ENCODE measurements around the gene SEMA3B.
"Not testable (repeated sequence)": the region's sequence is repeated elsewhere in the genome, so short reads cannot be mapped to it uniquely, and the experiment has no call there.

SEMA3B gene

DNA sequence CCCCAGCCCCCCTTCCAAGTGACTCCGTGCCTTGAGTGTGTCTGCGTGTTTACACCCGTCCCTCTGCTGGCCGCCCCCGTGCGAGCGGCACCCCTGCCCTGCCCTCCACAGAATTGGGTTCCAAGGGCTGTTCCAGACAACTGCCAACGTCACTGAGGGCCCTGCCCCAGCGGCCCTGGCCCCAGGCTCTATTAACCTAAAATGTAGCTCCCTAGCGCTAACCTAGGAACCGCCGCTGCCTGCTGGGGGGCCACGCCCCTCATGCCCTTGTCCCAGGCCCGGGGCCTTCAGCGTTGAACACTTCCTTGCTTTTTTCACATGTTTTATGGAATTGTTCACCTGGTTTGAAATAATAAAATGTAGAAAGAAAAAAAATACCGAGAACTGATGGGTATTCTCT lies 10.0 kb upstream of the SEMA3B start:
- DNase-seq (ENCODE audit: low read depth): no peak

DNA sequence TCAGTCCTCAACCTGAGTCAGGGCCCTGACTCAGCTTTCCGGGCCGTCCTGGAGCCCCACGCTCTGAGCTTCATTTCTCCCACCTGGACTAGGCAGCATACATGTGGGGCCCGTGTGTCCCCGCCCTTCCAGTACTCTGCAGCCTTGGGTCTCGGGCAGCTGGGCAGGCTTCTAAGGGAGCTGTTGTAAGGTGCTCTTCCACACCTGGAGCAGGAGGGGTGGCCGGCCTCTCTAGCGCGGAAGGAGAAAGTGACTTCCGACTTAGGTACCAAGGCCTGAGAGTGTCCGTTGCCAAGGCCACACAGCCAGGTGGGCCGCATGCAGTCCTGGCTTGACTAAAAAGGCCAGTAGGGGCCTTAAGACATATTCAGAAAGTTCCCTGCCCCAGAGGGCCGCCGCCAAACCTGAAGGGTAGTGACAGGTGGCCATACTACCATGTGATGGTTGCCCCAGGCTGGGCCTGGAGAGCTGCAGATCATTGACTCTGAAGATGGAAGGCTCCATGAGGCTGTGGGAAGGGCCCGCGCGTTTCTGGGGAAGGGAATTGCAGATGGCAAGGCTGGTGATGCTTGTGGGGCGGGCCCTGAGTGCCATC lies 9.4 kb upstream of the SEMA3B start:
- DNase-seq (ENCODE audit: low read depth): no peak

DNA sequence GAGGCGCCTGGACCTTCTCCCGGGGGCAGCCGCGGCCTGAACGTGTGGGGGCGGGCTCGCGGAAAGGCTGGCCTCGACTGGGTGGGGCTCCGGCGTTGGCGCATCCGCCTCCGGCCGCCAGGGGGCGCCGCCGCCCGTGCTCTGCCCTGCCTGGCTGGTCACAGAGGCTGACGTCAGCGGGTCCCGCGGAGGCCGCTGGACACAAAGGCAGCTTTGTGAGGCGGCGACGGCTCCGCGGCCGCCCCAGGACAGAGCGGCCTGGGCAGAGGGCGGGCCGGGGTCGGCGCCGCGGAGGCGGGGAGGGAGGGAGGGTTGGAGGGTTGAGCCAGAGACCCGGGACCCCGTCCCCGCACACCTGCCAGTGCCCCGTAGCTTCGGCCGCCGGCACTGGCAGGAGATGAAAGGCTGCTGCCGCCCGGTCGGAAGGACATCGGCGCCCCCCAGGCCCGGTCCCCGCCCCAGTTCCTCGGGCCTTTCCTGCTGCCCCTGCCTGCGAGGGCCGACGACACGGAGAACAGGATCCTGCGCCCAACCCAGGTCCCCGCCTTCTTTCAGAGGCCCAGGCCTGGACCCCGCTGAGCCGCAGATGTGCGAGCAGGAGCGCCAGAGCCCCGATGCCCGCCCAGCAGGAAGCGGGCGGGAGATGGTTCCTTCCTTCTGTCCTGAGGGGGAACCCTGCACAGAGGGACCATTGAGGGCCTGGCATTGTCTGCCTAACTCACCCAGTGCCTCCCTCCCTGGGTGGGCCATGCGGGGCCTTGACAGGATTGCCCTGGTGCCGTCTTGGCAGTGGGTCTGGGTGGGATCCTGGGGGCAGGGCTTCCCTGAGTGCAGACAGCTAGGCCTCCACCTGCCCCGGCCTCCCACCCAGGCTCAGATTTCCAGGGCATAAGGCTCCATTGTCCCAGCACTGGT lies 8.7 kb upstream of the SEMA3B start:
- DNase-seq (ENCODE audit: low read depth): peak; percentile 54

DNA sequence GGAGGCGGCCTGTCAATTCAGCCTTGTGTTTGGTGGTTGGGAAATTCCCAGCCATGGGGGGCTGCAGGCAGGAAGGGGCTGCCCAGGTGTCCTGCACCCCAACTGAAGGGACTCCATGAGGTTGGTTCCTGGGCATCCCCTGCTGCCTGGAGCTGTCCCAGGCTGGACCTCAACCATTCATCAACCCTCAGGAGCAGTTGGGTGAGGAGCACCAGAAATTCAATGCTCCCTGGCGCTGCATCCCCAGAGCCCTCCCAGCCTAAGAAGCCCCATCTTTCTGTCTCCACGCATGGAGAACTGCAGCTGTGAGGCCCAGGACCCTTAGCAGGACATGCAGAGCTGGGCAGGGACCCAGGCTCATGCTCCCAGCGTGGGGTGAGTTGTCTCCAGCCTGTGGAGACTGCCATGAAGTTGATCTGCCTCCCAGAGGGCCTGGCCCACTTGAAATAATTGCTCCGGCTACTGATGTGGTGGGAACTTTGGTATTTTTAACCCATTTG lies 8.0 kb upstream of the SEMA3B start:
- DNase-seq (ENCODE audit: low read depth): no peak

DNA sequence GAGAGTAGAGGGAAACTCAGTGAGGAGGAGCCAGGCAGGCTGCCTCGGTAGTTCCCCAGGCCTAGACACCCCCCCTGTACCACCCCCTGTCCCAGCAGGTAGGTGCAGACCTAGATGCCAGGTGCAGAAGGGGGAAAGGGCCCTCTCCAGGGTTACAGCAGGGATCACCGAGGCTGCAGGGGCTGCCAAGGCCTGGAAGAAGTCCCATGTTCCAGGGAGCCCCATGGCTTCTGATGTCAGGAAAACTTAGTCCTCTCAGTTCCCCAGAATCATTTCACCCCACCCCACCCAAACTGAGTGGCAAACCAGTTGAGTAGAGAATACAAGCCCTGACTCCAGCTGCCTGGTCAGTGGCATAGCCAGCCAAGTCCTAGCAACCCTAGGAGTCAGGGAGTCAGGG lies 7.4 kb upstream of the SEMA3B start:
- DNase-seq (ENCODE audit: low read depth): no peak

DNA sequence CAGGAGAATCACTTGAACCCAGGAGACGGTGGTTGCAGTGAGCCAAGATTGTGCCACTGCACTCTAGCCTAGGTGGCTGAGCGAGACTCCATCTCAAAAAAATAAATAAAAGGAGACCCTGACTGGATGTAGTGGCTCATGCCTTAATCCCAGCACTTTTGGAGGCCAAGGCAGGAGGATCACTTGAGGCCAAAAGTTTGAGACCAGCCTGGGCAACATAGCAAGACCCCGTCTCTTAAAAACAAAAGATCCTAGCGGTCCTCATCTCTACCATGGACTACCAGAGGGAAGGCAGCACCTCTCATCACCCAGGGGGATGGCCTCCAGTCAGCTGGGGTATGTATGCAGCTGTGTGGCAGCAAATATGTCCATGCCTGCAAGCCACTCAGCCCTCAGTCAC lies 6.7 kb upstream of the SEMA3B start:
- DNase-seq (ENCODE audit: low read depth): not testable (repeated sequence)

DNA sequence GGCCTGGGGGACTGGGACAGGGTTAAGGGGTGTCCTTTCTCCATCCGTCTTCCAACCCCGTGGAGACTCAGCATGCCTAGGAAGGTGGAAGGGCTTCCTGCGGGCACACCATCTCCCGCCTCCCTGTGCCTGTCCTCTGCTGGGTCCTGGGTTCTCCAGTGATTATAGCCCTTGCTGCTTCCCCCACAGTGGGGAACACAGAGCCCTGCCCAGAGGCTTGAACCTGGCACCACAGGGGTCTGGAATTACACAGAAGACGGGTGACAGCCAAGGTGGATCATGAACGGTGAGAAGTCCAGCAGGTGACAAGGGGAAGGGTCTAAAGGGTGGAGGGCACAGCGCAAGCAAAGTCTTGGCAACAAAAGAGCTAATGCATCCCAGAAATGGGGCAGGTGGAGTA lies 6.2 kb upstream of the SEMA3B start:
- DNase-seq (ENCODE audit: low read depth): no peak

DNA sequence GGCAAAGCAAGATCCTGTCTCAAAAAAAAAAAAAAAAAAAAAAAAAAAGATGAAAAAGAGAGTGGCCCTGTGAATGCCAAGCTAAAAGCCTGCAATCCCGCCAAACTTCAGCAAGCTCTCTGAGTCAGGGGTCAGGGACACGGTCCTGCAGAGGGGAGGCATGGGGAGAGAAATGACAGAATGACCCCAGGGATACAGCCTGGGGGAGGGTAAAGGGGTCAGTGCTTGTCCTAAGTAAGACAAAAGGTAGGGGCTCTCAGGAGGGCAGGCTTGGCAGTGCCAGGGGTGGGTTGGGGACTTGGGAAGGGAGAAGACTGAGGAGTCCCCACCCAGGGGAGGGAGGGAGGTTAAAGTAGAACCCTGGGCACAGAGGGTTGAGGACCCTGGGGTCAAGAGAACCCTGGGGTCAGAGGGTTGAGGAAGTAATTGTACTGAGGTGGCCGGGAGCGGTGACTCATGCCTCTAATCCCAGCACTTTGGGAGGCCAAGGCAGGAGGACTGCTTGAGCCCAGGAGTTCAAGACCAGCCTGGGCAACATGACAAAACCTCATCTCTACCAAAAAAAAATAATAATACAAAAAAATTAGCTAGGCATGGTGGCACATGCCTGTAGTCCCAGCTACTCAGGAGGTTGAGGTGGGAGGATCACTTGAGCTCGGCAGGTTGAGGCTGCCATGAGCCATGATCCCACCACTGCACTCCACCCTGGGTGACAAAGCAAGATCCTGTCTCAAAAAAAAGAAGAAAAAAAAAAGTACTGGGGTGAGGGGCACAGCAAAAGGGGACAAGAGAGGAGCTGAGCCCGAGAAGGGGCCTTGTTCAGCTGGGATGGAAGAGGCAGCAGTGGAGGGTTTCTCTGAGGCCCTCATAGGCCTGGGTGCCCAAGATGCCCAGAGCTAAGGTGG lies 5.2 kb upstream of the SEMA3B start:
- DNase-seq (ENCODE audit: low read depth): no peak

DNA sequence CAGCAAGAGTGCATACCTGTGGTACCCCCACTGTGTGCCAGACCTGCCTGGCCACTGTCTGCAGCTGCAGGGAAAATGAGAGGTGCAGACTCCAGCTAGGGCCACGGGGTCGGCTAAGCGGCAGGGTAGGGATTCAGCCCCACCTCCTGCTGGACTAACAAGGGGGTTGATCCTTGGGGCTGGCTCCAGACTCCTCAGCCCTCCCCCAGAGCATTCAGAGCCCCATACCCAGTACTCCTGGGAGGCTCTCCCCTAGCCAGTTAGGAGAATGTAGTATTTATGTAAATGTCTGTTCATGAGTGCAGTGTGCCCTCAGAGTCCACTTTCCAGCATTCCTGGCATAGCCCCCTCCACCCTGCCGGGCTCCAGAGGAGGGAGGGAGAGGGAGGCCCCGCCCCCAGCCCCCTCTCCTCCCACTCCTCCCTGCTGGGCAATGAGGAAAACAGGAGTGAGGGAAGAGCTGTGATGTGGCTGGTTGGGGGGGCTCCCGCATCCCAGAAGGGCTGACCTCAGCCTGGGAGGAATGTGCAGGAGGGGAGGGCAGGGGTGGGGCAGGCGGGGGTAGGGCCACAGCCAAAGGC lies 4.5 kb upstream of the SEMA3B start:
- no peak for DNase-seq (ENCODE audit: low read depth)

DNA sequence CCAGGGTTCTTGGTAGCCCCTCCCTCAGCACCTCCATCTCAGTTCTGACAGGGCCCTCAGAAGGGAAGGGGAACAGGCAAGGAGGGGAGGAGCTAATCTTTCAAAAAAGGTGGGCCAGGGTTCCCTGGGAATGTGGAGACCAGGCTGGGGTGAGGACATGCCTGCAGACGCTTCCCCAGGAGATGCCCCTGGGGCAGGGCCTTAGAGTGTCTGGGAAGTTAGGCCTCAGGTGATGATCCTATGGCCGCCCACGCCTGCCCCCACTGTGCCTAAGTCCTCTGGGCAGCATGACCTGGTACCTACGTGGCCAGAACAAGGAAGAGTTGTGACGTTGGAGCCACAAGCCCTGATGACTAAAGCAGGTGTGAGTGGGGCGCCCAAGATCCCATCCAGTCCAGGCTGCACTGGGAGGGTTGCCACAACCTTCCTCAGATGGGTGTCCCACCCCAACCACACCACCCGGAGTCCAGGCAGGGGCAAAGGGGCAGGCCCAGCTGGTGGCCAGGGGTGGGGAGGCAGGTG lies 3.9 kb upstream of the SEMA3B start:
- no peak for DNase-seq (ENCODE audit: low read depth)

DNA sequence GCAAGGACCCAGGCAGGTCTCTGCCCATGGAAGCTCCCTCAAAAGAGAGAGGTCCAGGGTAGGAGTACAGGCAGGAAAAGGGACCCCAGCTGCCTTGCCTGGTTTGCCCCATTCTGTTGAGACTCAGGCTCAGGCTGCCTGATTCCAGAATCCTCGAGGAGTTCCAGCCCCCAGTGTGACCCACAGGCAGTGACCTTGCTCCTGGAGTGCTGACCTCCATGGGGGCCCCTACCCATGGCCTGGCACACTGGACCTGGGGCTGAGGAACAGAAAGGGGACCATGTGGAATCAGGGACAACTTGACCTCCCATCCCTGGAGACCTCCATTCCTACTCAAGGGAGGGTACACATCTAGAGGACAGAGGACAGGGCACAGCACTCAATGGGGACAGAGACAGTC lies 3.4 kb upstream of the SEMA3B start:
- no peak for DNase-seq (ENCODE audit: low read depth)

DNA sequence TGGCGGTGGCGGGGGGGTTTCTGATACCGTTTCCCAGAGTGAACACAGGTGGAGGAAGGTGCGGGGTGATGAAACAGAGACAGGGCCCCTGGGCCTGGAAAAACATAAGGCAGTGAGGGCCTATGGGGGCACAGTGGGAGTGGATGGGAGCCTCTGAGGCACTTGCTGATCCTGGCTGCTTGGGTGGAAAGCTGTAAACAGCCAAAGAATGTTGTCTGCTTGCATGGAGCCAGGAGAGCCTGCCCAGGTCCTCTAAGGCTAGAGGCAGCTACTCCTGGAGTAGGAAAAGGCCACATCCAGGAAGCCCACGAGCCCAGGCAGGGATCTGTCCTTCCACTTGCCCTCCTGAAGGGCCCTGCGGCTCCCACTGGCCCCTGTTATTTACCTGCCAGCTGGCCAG lies 2.9 kb upstream of the SEMA3B start:
- no peak for DNase-seq (ENCODE audit: low read depth)

DNA sequence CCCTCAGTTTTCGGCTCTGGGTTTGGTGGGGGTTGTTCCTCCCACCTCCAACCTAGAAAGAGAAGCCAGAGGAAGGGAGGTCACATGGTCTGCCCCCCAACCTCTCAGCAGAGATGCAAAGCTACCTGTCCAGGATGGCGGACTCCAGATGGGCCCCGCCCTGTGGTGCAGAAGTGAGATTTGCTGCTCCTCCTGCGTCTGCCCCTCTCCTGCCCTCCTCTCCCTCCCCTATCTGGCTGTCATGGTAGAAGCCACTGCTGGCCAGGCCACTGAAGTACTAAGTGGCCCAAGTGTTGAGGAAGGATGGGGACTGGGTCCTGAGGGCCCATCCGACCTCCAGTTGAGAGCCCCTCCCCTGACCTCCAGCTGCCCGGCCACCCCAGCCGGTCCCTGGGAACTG lies 2.1 kb upstream of the SEMA3B start:
- DNase-seq (ENCODE audit: low read depth): no peak

DNA sequence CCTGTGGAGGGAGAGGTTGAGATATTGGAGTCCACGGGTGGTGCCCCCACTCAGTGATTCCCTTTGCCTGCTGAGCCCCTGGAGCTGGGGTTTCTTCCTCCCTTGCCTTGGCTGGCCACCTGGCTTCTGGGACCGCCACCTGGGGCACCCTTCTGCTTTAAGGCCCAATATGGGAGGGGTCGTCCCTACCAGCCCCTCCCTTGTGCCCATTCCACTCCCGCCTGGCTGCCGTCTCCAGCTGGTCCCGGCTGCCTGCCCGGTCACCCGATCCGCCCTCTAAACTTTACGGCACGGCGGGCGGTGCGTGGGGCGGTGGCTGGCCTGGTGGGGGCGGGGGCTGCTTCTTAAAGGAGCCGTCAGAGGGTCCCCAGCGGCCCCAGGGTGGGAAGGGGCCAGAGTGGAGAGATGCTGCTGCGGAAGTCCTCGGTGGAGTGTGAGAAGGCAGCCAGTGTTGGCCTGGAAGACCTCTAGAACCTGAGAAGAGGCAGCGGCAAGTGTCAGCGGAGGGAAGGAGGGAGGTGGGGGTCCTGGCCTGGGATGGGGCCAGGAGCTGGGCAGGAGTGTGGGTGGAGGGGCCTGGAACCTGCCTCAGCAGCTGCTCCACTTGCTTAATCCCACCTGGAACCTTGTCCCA lies 1.6 kb upstream of the SEMA3B start:
- no peak for DNase-seq (ENCODE audit: low read depth)

DNA sequence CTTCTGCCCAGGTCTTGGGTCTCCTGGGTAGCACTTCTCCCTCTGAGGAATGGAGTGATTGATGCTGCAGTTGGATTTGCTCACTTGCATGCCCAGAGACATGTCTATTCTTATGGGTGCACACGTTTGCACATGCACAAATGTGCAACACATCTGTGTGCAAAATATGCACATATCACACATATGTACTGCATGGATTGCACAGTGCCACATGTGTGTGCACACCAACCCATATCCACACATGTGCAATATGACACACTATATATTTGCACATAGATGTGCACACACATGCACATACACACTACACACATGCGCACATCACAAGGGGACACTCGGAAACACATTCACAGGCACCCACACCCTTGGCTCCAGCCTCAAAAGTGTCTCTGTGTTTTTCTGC lies 671 bp upstream of the SEMA3B start:
- no peak for DNase-seq (ENCODE audit: low read depth)

DNA sequence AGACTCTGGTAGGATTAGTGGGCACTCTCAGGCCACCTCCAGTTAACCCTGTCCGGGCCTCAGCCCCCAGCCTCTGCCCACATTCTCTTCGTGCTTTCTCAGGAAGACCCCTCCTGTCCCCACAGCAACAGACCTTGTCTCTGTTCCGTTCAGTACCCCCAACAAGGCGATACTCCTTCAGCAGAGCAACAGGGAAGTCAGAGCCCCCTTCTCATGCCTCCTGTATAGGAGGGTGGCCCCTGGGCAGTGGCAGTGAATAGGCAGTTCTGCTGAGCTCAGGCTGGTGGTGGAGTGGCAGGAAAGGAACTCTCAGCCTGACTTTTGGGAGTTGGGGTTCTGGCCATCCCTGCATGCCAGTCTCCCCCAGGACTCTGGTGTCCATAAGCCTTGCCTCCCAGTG lies 513 bp downstream of the SEMA3B start:
- no peak for DNase-seq (ENCODE audit: low read depth)

DNA sequence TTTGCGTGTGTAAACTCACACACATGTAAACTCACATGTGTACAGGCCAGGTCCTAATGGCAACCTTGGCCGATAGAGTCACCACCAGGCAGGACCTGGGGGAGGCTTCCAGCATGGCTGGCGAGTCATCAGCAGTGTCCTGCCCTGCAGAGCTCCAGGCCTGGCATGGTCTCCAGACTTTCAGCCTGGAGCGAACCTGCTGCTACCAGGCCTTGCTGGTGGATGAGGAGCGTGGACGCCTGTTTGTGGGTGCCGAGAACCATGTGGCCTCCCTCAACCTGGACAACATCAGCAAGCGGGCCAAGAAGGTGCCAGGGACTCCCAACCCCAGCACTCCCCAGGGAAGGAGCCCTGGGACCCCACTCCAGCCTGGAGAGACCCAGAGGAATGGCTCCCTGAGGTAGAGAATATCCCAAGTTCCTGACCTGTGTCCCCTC lies 1.0 kb downstream of the SEMA3B start:
- no peak for DNase-seq (ENCODE audit: low read depth)

DNA sequence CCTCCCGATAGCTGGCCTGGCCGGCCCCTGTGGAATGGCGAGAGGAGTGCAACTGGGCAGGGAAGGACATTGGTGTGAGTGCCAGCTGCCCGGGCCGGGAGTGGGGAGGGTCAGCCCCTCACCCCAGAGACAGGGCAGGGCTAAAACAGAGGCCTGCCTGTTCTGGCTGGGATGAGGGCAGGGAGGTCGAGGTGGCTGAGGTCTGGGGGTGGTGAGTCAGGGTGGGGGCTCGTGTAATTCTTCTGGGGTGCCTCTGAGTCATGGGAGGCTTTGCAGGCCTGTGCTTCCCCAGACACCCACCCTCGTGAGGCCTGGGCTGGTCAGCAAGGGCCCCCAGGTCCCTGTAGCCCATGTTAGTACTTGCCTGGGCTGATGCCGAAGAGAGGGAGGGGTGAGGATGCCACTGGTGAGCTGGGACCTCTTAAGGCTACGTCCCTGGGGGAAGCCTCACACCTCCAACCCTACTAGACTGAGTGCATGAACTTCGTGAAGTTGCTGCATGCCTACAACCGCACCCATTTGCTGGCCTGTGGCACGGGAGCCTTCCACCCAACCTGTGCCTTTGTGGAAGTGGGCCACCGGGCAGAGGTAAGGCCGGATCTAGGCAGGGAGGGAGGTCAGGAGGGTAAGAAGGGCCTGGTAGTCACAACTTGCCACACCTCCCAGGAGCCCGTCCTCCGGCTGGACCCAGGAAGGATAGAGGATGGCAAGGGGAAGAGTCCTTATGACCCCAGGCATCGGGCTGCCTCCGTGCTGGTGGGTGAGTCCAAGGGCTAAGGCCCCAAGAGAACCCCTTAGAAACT lies 1.7 kb downstream of the SEMA3B start:
- DNase-seq (ENCODE audit: low read depth): no peak

DNA sequence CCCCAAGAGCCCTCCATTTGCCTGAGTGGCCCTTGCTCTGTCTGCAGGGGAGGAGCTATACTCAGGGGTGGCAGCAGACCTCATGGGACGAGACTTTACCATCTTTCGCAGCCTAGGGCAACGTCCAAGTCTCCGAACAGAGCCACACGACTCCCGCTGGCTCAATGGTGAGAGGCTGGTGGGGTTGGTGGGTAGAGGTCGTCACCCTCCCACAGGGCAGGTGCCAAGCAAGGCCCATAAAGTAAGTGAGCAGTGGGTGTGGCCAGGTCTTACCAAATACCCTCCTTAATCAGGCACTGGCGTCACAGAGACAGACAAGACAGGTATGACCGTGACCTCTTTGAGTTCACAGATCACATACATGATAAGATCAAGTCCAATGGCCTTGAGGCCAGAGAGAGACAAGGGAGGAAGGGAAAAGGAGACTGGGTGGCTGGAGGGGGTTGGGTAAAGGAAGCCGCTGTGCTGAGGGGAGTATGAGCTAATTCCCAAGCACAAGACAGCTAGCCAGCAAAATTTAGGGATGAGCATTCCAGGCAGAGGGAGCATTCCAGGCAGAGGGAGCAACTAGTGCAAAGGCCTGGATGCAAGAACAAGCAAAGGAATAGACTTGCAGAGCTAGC lies 2.5 kb downstream of the SEMA3B start:
- no peak for DNase-seq (ENCODE audit: low read depth)

DNA sequence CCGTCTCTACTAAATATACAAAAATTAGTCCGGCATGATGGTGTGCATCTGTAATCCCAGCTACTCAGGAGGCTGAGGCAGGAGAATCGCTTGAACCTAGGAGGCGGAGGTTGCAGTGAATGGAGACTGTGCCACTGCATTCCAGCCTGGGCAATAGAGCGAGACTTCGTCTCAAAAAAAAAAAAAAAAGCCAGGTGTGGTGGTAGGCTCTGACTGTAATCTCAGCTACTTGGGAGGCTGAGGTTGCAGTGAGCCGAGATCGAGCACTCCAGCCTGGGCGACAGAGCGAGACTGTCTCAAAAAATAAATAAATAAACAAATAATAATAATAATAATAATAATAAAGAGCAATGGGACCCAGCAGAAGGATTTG lies 3.6 kb downstream of the SEMA3B start:
- not testable (repeated sequence) for DNase-seq (ENCODE audit: low read depth)

Measured in stimulated activated CD8-positive, alpha-beta memory T cell treated with anti-CD3 and anti-CD28 coated beads, Interleukin-15, amount 100 ng/mL, for 1 hour (primary cell).